Stimulated activated CD4-positive, alpha-beta T cell treated with anti-CD3 and anti-CD28 coated beads, Interleukin-12 subunit alpha, Interleukin-12 subunit beta, amount 100 ng/mL, for 4 hours (primary cell): ENCODE data around the gene CAPG.
"Not testable (repeated sequence)": the region's sequence is repeated elsewhere in the genome, so short reads cannot be mapped to it uniquely, and the experiment has no call there.

Experiments used
- DNase-seq: peaks from one replicate; pipeline ENCODE4 v3.0.0-alpha.2; 2020

The CAPG gene

GRCh38 chr2:85396531-85397470 lies 13.4 kb downstream of the CAPG start:
- no peak for DNase-seq

GRCh38 chr2:85395912-85396475 lies 14.2 kb downstream of the CAPG start:
- no peak for DNase-seq

GRCh38 chr2:85394976-85395375 lies 15.2 kb downstream of the CAPG start:
- no peak for DNase-seq

- DNase-seq = no peak
Observed at GRCh38 chr2:85394261-85394681, 15.9 kb downstream of the CAPG start.

GRCh38 chr2:85393836-85394235 lies 16.3 kb downstream of the CAPG start:
- DNase-seq = no peak

GRCh38 chr2:85390941-85391669 lies 19.1 kb downstream of the CAPG start:
- DNase-seq = peak; percentile 70

GRCh38 chr2:85388878-85389538 lies 21.2 kb downstream of the CAPG start:
- DNase-seq = no peak

- no peak for DNase-seq
Observed at GRCh38 chr2:85387754-85388153, 22.4 kb downstream of the CAPG start.

GRCh38 chr2:85385746-85386145 lies 24.4 kb downstream of the CAPG start:
- DNase-seq = no peak

- DNase-seq = no peak
Observed at GRCh38 chr2:85383850-85384249, 26.3 kb downstream of the CAPG start.

GRCh38 chr2:85383151-85383550 lies 27.0 kb downstream of the CAPG start:
- DNase-seq = not testable (repeated sequence)

GRCh38 chr2:85380048-85380447 lies 30.1 kb downstream of the CAPG start:
- no peak for DNase-seq

- DNase-seq = no peak
Observed at GRCh38 chr2:85378257-85378656, 31.9 kb downstream of the CAPG start.

GRCh38 chr2:85377083-85377482 lies 33.1 kb downstream of the CAPG start:
- DNase-seq = no peak

- DNase-seq = no peak
Observed at GRCh38 chr2:85376291-85377065, 33.7 kb downstream of the CAPG start.

GRCh38 chr2:85371045-85371444 lies 39.1 kb downstream of the CAPG start:
- DNase-seq = no peak

GRCh38 chr2:85369500-85369899 lies 40.7 kb downstream of the CAPG start:
- DNase-seq = no peak

GRCh38 chr2:85368921-85369320 lies 41.2 kb downstream of the CAPG start:
- DNase-seq = no peak

- no peak for DNase-seq
Observed at GRCh38 chr2:85367180-85367579, 43.0 kb downstream of the CAPG start.

GRCh38 chr2:85362653-85363387 lies 47.3 kb downstream of the CAPG start:
- DNase-seq = not testable (repeated sequence)

- no peak for DNase-seq
Observed at GRCh38 chr2:85357736-85358135, 52.4 kb downstream of the CAPG start.

- DNase-seq = no peak
Observed at GRCh38 chr2:85356186-85356585, 54.0 kb downstream of the CAPG start.
